ENCODE results near the gene ASXL1.

The ASXL1 gene

DNA sequence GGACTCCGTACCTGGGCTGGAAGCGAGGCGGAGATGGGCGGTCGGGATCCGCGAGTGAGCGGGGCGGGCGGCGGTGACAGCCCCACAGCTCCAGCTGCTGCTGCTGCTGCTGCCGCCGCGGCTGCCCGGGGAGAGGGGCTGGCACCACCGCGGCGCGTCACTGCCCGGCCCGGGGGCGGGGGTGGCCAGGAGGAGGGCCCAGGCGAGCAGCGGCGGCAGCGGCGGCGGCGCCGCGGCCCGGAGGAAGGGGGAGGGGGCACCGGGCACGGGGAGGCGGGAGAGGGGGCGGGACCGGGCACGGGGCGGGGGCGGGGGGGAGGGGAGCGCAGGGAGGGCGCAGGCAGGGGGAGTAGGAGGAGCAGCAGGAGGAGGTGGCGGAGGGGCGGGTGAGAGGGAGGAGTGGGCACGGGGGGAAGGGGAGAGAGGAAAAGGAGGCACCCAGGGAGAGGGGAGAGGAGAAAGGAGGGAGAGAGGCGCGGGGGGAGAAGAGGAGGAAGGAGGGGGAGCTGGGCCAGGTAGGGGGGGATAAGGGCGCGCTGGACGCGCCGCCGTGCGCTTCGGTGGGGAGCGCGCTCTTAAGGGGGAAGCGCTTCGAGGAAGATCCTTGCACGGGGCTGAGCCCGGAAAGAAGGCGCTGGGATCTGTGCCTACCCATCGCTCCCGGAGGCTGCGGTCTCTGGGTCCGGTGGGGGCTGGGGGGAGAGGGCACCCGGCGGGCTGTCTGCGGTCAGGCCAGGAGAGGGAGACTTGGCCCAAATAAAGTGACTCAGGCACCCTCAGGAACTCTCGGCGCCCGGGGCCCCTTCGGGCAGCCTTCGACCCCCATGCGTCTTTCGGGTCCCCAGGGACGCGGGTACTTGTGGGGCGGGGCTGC is 125.5 kb downstream of the ASXL1 start:
- DNase-seq = peak; percentile 89

- DNase-seq = peak; percentile 25
These were observed 126.3 kb downstream of the ASXL1 start for GRCh38 chr20:32484225-32484957.

- peak; percentile 86 for DNase-seq
These were observed 127.0 kb downstream of the ASXL1 start for GRCh38 chr20:32484958-32485769.

DNA sequence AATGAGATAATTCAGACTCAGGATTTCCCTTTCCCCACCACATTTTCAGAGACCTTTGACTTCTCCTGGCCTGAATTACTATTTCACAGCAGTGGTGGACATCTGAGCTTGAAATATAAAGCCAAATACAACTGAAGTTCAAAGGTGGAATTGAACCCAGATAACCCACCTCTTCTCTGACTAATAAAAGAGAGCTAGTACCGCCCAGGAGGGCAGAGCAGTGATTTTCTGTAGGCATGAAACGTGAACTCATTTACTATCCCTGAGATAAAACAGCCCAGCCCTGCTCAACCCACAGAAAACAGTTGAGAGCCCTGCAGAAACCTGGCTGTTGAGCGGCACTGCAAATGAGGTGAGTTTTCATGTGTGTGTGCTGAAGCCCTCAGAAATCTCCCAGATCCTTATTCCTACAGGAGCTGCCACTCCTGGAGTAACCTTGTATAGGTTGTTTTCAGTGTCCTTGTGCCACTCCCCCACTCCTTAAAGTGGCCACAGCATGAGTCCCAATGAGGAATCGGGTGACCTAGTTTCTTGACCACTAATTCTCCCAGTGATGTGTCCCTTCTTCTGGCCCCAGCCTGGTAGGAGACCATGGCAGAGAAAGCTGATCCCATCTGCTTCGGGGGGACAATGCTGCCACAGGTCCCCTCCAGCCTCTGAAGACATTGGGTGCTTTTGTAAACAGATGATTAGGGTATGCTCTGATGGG is 127.8 kb downstream of the ASXL1 start:
- no peak for DNase-seq

- no peak for DNase-seq
These were observed 129.2 kb downstream of the ASXL1 start for GRCh38 chr20:32487381-32487780.

GRCh38 chr20:32488066-32488838 is 130.1 kb downstream of the ASXL1 start:
- DNase-seq = no peak
